KOPT-K1 (cell line): ENCODE results near the gene DAPK2.

Experiments
- H3K27ac ChIP-seq: fragments of 200-600 bp; sonication (generic); 2 replicates; pipeline ENCODE4 v1.5.1; 2016; ENCODE audit warnings: antibody characterized with exemption, mild to moderate bottlenecking, low read depth, low read length; ENCODE audit not compliant: poor library complexity, severe bottlenecking
- H3K36me3 ChIP-seq: fragments of 200-600 bp; sonication (generic); 2 replicates; pipeline ENCODE4 v1.5.1; 2017; ENCODE audit warnings: antibody characterized with exemption, mild to moderate bottlenecking, low read length, moderate library complexity; ENCODE audit not compliant: insufficient read depth
- H3K9me3 ChIP-seq: fragments of 200-600 bp; sonication (generic); 2 replicates; pipeline ENCODE4 v1.5.1; 2017; ENCODE audit warnings: antibody characterized with exemption, low read length, mild to moderate bottlenecking; ENCODE audit not compliant: insufficient read depth, poor library complexity, severe bottlenecking

The DAPK2 gene

DNA sequence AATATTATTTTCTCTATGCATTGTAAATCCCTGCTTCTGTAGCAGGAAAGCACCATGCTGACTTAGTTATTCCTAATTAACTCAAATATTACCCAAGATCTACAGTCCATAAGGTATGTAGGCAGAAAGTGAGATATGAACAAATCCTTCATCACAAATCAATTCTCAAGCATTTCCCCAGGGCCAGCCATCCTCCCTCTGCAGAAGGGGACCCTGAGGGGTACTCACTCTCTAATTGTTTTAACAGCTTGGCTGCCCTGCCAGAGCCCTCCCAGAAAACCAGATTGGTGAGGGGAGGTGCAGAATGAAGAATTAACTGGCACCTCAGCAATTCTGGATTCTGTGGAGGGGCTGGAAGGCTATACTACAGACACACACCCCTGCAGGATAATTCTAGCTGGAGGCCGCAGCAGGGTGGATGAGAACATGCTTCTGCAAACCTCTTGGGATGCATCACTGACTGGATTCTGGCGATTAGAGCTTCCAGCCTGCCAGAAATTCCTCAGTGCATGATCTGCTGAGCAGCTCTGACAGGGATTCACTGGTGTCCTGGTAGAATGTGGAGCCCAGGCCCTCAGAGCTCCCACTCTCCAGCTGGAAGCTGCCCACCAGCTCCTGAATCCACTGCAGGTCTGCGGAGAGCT is 123.9 kb downstream of the DAPK2 start:
- H3K36me3 ChIP-seq, result no peaks in the 10 kb centered on the region
- no peaks in the 10 kb centered on the region for H3K9me3 ChIP-seq
- no peak overlapping the region for H3K27ac ChIP-seq

- H3K27ac ChIP-seq, result no peak overlapping the region
- H3K9me3 ChIP-seq, result no peaks in the 10 kb centered on the region
- no peaks in the 10 kb centered on the region for H3K36me3 ChIP-seq
Observed at GRCh38 chr15:63920504-63921175, 125.6 kb downstream of the DAPK2 start.

DNA sequence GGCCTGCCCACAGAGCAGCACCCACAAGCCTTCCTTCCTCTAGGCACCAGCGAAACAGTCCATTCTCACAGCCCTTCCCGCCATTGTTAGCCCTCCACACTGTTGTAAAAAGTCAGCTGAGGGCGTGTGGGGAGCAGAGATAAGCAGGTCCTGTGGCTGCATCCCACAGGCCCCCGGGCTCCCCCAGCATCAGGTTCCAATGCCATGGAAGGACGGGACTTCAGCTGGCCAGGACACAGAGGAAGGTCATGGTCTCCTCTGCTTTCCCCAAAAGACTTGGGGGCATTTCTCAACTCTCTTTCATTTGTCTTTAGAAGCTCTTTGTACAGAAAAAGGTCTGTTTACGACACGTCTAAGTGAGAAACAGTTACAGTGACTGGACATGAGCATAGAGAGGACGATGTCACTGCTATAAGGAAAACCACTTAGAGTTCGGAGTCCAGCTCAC is 127.4 kb downstream of the DAPK2 start:
- no peak overlapping the region for H3K27ac ChIP-seq
- no peaks in the 10 kb centered on the region for H3K36me3 ChIP-seq
- H3K9me3 ChIP-seq, result no peaks in the 10 kb centered on the region

DNA sequence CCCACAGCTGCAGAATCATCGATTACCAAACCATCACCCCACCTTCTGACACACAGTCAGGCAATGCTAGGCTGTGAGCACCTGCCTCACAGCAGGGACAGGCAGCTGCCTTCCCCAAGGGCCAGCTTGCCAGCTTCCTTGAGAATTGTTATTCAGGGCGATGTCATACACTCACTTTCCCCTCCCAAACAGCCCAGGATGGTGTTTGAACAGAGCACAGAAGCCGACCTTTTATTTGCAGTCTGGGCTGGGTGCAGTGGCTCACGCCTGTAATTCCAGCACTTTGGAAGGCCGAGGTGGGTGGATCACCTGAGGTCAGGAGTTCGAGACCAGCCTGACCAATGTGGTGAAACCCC is 128.0 kb downstream of the DAPK2 start:
- Histone ChIP-seq H3K27ac (no peak overlapping the region), H3K36me3 (no peaks in the 10 kb centered on the region), H3K9me3 (no peaks in the 10 kb centered on the region)

GRCh38 chr15:63917588-63918316 is 128.5 kb downstream of the DAPK2 start:
- Histone ChIP-seq H3K36me3 (no peaks in the 10 kb centered on the region), H3K9me3 (no peaks in the 10 kb centered on the region), H3K27ac (no peak overlapping the region)

GRCh38 chr15:63915873-63916771 is 130.2 kb downstream of the DAPK2 start:
- Histone ChIP-seq H3K27ac (no peak overlapping the region), H3K36me3 (no peaks in the 10 kb centered on the region), H3K9me3 (no peaks in the 10 kb centered on the region)

DNA sequence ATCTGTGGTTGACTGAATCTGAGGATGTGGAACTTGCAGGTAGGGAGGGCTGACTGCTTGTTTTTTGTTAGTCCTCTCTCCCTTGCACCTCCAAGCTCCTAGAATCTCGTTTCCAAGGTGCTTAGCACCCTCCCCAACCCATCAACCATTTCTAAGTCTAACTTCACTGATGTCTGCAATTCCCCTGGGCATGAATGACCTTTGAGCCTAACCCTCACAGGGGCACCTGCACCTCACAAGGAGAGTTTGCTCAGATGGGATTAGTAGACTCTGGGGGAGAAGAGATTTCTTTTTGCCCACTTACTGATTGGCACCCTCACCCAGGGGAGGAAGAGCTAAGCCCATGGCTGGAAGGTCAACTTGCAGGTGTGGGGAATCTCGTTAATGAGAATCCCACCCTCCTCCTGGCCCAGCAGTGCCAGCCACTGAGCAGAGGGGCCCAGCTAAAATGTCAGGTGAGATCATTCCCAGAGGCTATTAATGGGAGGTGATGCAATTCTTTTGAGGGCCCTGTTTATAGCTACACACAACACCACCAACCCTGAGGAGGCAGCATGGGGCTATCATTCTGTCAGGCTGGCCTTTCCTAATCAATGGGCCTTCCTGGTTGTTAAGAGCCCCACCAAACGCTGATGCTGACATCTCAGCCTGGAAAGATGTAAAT is 130.9 kb downstream of the DAPK2 start:
- Histone ChIP-seq H3K9me3 (no peaks in the 10 kb centered on the region), H3K36me3 (no peaks in the 10 kb centered on the region)

GRCh38 chr15:63913786-63914315 is 132.4 kb downstream of the DAPK2 start:
- Histone ChIP-seq H3K36me3 (no peaks in the 10 kb centered on the region), H3K27ac (no peak overlapping the region)

More for the DNA sequence above, 130.9 kb downstream of the DAPK2 start:
- no peak overlapping the region for H3K27ac ChIP-seq

GRCh38 chr15:63913336-63913735 is 132.9 kb downstream of the DAPK2 start:
- Histone ChIP-seq H3K36me3 (no peaks in the 10 kb centered on the region), H3K27ac (no peak overlapping the region), H3K9me3 (no peaks in the 10 kb centered on the region)

More at GRCh38 chr15:63913786-63914315, 132.4 kb downstream of the DAPK2 start:
- H3K9me3 ChIP-seq, result no peaks in the 10 kb centered on the region

GRCh38 chr15:63912061-63912615 is 134.1 kb downstream of the DAPK2 start:
- no peaks in the 10 kb centered on the region for H3K36me3 ChIP-seq
- H3K27ac ChIP-seq, result no peak overlapping the region
- H3K9me3 ChIP-seq, result no peaks in the 10 kb centered on the region

- Histone ChIP-seq H3K36me3 (no peaks in the 10 kb centered on the region), H3K27ac (no peak overlapping the region), H3K9me3 (no peaks in the 10 kb centered on the region)
Observed at GRCh38 chr15:63911160-63911559, 135.1 kb downstream of the DAPK2 start.

DNA sequence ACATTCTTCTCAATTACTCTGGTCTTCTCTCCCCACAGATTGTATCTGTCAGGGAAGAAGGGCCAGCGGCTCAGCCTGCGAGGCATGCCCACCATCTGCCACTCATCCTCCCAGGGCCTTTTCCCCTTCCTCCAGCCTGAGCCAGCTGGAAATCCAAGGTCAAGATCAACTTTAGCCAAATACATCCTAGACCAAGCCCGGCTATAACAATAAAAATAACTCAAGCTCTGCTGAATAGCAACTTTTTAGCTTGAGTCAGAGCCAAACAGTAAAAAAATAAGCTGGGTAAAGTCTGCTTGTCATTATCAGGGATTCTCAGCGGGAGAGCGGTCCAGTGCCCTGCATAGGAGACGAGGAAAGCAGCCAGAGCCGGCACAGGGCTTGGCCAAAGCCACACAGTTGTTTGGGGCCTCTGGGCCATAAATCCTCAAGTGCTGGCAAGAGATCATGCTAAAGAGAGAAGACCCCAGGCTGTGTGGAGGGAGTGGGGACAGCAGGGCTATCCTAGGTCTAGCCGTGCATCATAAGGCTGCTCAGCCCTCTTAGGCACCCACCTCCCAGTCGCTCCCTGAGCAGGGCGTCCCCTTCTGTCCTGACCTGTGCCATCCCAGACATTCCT is 136.4 kb downstream of the DAPK2 start:
- Histone ChIP-seq H3K36me3 (no peaks in the 10 kb centered on the region), H3K27ac (no peak overlapping the region), H3K9me3 (no peaks in the 10 kb centered on the region)

DNA sequence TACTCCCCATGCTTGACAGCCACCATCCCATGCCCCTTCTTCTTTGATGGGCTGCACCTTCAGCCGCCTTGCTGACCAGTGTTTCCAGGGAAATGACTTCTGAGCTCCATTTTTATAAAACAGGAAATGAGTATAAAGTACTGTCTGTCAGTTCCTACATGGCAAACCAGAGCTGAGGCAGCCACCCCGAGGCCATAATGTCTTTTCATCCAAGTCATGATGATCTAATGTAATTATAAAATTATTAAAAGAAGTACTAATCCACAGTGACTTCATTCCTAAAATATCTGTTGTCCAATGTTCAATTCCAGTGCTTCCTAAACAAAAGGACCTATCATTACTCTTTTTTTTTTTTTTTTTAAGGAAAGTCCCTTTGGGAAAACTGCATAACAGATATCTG is 137.3 kb downstream of the DAPK2 start:
- Histone ChIP-seq H3K36me3 (no peaks in the 10 kb centered on the region), H3K27ac (no peak overlapping the region), H3K9me3 (no peaks in the 10 kb centered on the region)

- Histone ChIP-seq H3K27ac (no peak overlapping the region), H3K36me3 (no peaks in the 10 kb centered on the region), H3K9me3 (no peaks in the 10 kb centered on the region)
Observed at GRCh38 chr15:63908281-63908680, 138.0 kb downstream of the DAPK2 start.
